GM23338 (cell line): ENCODE measurements around the gene DOK7. TPM values are rescaled to one million over a fixed set of nuclear protein-coding genes. Genes with fewer than 3 reads are reported as not detected.

ENCODE experiments used
- ATAC-seq: fragments of 200-7000 bp; cut with Tn5 transposase; 3 replicates; pipeline ENCODE4 v1.9.1; 2020
- DNase-seq: peaks from one replicate; pipeline ENCODE4 v3.0.0-alpha.2; 2015; ENCODE audit warnings: low spot score
- H2AFZ ChIP-seq: fragments of 200-600 bp; sonication (generic); 2 replicates; pipeline ENCODE4 v1.8.0; 2016; ENCODE audit warnings: antibody characterized with exemption, mild to moderate bottlenecking, moderate library complexity
- H3F3A ChIP-seq: fragments of 200-600 bp; sonication (generic); replicated peaks from 2 replicates; pipeline ENCODE4 v1.8.0; 2017; ENCODE audit warnings: antibody characterized with exemption, mixed run types, low read depth
- H3K27ac ChIP-seq: fragments of 200-600 bp; sonication (generic); 2 replicates; pipeline ENCODE4 v1.6.1; 2016; ENCODE audit warnings: low read depth
- H3K27me3 ChIP-seq: fragments of 200-600 bp; sonication (generic); 2 replicates; pipeline ENCODE4 v1.8.0; 2016; ENCODE audit warnings: mild to moderate bottlenecking, mixed run types, moderate library complexity; ENCODE audit not compliant: insufficient read depth
- H3K36me3 ChIP-seq: fragments of 200-600 bp; sonication (generic); 2 replicates; pipeline ENCODE4 v1.8.0; 2016; ENCODE audit warnings: mild to moderate bottlenecking; ENCODE audit not compliant: insufficient read depth
- H3K4me1 ChIP-seq: fragments of 200-600 bp; sonication (generic); 2 replicates; pipeline ENCODE4 v1.8.0; 2016; ENCODE audit warnings: mild to moderate bottlenecking, moderate library complexity; ENCODE audit not compliant: insufficient read depth
- H3K4me2 ChIP-seq: fragments of 200-600 bp; sonication (generic); 2 replicates; pipeline ENCODE4 v1.7.1; 2017; ENCODE audit warnings: mixed run types
- H3K4me3 ChIP-seq: fragments of 200-600 bp; sonication (generic); 2 replicates; pipeline ENCODE4 v1.6.1; 2016; ENCODE audit warnings: mixed run types
- H3K79me2 ChIP-seq: fragments of 200-600 bp; sonication (generic); replicated peaks from 2 replicates; pipeline ENCODE4 v1.8.0; 2017; ENCODE audit warnings: mild to moderate bottlenecking; ENCODE audit not compliant: insufficient read depth
- H3K9me2 ChIP-seq: fragments of 200-600 bp; sonication (generic); 2 replicates; pipeline ENCODE4 v1.8.0; 2017; ENCODE audit not compliant: insufficient read depth
- H4K20me1 ChIP-seq: fragments of 200-600 bp; sonication (generic); replicated peaks from 2 replicates; pipeline ENCODE4 v1.8.0; 2017; ENCODE audit warnings: mild to moderate bottlenecking; ENCODE audit not compliant: insufficient read depth
- H3K27ac Mint-ChIP-seq: 2 replicates; pipeline ENCODE4 v1.8.0; 2020; ENCODE audit warnings: inconsistent platforms, mild to moderate bottlenecking, moderate library complexity, mixed read lengths
- H3K27me3 Mint-ChIP-seq: 3 replicates; pipeline ENCODE4 v1.8.0; 2022; ENCODE audit warnings: low read depth, mild to moderate bottlenecking, moderate library complexity, mixed read lengths, inconsistent platforms; ENCODE audit not compliant: insufficient read depth, poor library complexity
- H3K36me3 Mint-ChIP-seq: 3 replicates; pipeline ENCODE4 v1.8.0; 2021; ENCODE audit warnings: low read depth, mild to moderate bottlenecking, inconsistent platforms, moderate library complexity, mixed read lengths
- H3K4me1 Mint-ChIP-seq: 3 replicates; pipeline ENCODE4 v1.8.0; 2020; ENCODE audit warnings: mild to moderate bottlenecking, inconsistent platforms, mixed read lengths
- H3K4me3 Mint-ChIP-seq: 3 replicates; pipeline ENCODE4 v1.8.0; 2021; ENCODE audit warnings: moderate library complexity, mild to moderate bottlenecking, inconsistent platforms, mixed read lengths
- H3K9me3 Mint-ChIP-seq: 3 replicates; pipeline ENCODE4 v1.8.0; 2020; ENCODE audit warnings: moderate library complexity, mild to moderate bottlenecking, inconsistent platforms, mixed read lengths
- CREB1 ChIP-seq: fragments of 250-450 bp; sonication (Bioruptor Pico); IDR thresholded peaks from 2 replicates; pipeline ENCODE4 v1.5.0; 2020; ENCODE audit warnings: low read depth, mild to moderate bottlenecking, moderate library complexity
- CTCF ChIP-seq, 2 experiments: fragments of 200-600 bp in 1 of 2; sonication (generic) in 1 of 2; conservative IDR thresholded peaks; 2 replicates each; pipeline versions ENCODE4 v1.5.1 to v1.6.1; 2016 to 2017; ENCODE audit warnings: antibody characterized with exemption in 2 of 2, low read depth in 2 of 2, mild to moderate bottlenecking in 2 of 2, moderate library complexity in 1 of 2
- ETS1 ChIP-seq: IDR thresholded peaks from 2 replicates; pipeline ENCODE4 v1.6.1; 2016; ENCODE audit warnings: antibody characterized with exemption
- EZH2 ChIP-seq: fragments of 200-600 bp; sonication (generic); IDR thresholded peaks from one replicate; pipeline ENCODE4 v1.8.0; 2017; ENCODE audit warnings: antibody characterized with exemption, mild to moderate bottlenecking, low read depth; ENCODE audit not compliant: unreplicated experiment
- JUNB ChIP-seq: IDR thresholded peaks from one replicate; pipeline ENCODE4 v1.6.1; 2016; ENCODE audit warnings: antibody characterized with exemption; ENCODE audit not compliant: unreplicated experiment
- POLR2AphosphoS5 ChIP-seq: IDR thresholded peaks from 2 replicates; pipeline ENCODE4 v1.6.1; 2016; ENCODE audit warnings: antibody characterized with exemption, low read depth
- STAT1 ChIP-seq: IDR thresholded peaks from one replicate; pipeline ENCODE4 v1.6.1; 2016; ENCODE audit warnings: antibody characterized with exemption; ENCODE audit not compliant: unreplicated experiment
- ZNF114 ChIP-seq: fragments of 250-450 bp; sonication (Bioruptor Pico); IDR thresholded peaks from 2 replicates; pipeline ENCODE4 v1.5.0; 2020; ENCODE audit warnings: mild to moderate bottlenecking, moderate library complexity
- ZNF331 ChIP-seq: fragments of 250-450 bp; sonication (Bioruptor Pico); IDR thresholded peaks from 2 replicates; pipeline ENCODE4 v1.5.0; 2020; ENCODE audit warnings: low read depth, mild to moderate bottlenecking, moderate library complexity
- ZNF462 ChIP-seq: fragments of 250-450 bp; sonication (Bioruptor Pico); IDR thresholded peaks from 2 replicates; pipeline ENCODE4 v1.5.0; 2020; ENCODE audit warnings: mild to moderate bottlenecking, moderate library complexity
- polyA plus RNA-seq: library from polyadenylated mRNA; unstranded; fragments of >200 nt; fragmentation: Nextera tagmentation; extraction: Ambion mirVana; gene quantifications from 2 replicates; pipeline ENCODE4 v1.2.1, GENCODE V29; 2016
- total RNA-seq: library from RNA; depleted of rRNA; stranded (reverse); fragments of >200 nt; shearing (Covaris generic); gene quantifications from 2 replicates; pipeline ENCODE4 v1.2.3, GENCODE V29; 2014

Gene DOK7
- total and polyA plus RNA-seq, 2 experiments from 2014 or later, result 0.34 to 0.52 TPM

- TF ChIP-seq JUNB (no peak), CREB1 (no peak), ZNF331 (CRISPR knock-in tag) (no peak), CTCF (conservative IDR thresholded peaks at IDR 0.05; ENCODE audit: low read depth in 2 of 2) (no peak), ETS1 (no peak)
Measured at GRCh38 chr4:3447431-3448395, 15.4 kb upstream of the DOK7 start (continued).

GRCh38 chr4:3449047-3449573, 14.0 kb upstream of the DOK7 start:
- Mint-ChIP-seq H3K27me3 (peaks cover 9% of the 10 kb centered on the region), H3K4me3 (no peak overlapping the region), H3K36me3 (no peaks in the 10 kb centered on the region), H3K27ac (no peak overlapping the region), H3K9me3 (peaks cover 6% of the 10 kb centered on the region; the same call in 2 of the 3 replicates), H3K4me1 (no peaks in the 10 kb centered on the region)
- H2AFZ ChIP-seq, result no peak overlapping the region
- no peaks in the 10 kb centered on the region for H3K79me2 ChIP-seq
- no peak overlapping the region for H3K4me2 ChIP-seq
- DNase-seq (no peak), ATAC-seq (no peak)
- no peaks in the 10 kb centered on the region for H3F3A ChIP-seq
- peaks cover 19% of the 10 kb centered on the region for H3K27me3 ChIP-seq
- H3K4me1 ChIP-seq, result no peaks in the 10 kb centered on the region
- no peaks in the 10 kb centered on the region for H4K20me1 ChIP-seq
- no peaks in the 10 kb centered on the region for H3K9me2 ChIP-seq
- H3K36me3 ChIP-seq, result no peaks in the 10 kb centered on the region
- H3K27ac ChIP-seq, result no peak overlapping the region
- H3K4me3 ChIP-seq, result no peak overlapping the region
- no peak for TF ChIP-seq JUNB
- TF ChIP-seq ZNF114, result no peak
- no peak for TF ChIP-seq POLR2AphosphoS5
- no peak for TF ChIP-seq CREB1
- TF ChIP-seq ZNF462 (CRISPR knock-in tag), result no peak
- no peak for TF ChIP-seq CTCF (conservative IDR thresholded peaks at IDR 0.05; ENCODE audit: low read depth in 2 of 2)
- no peak for TF ChIP-seq STAT1
- TF ChIP-seq EZH2, result no peak
- no peak for TF ChIP-seq ZNF331 (CRISPR knock-in tag)
